GM18511 (cell line): ENCODE measurements around the gene GPR75.
"Not testable (repeated sequence)": the region's sequence is repeated elsewhere in the genome, so short reads cannot be mapped to it uniquely, and the experiment has no call there.

Experiments
- ATAC-seq: cut with Tn5 transposase; IDR thresholded peaks from one replicate; pipeline ENCODE4 v1.9.1; 2021; ENCODE audit warnings: mild to moderate bottlenecking, moderate library complexity; ENCODE audit not compliant: unreplicated experiment

Gene GPR75

DNA sequence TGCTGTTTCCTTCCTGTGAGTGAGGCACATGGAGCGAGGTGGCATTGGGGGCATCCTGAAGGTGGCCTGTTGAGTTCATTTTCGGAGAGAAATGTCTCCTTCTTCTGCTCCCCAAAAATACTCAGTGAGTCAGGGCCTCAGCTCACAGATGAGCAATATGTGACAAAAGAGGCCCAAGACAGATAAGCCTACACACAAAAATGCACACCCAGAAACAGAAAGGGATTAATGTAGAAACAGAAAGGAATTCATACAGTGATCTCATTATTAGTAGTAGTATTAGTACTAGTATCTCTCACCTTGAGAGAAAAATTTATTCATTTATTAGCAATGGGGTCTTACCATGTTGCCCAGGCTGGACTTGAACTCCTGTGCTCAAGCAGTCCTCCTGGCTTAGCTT, 5.1 kb downstream of the GPR75 start:
- ATAC-seq = no peak

GRCh38 chr2:53852532-53852931, 7.2 kb downstream of the GPR75 start:
- ATAC-seq = no peak

- ATAC-seq = not testable (repeated sequence)
Measured at GRCh38 chr2:53851052-53851757, 8.6 kb downstream of the GPR75 start.

GRCh38 chr2:53848062-53848461, 11.7 kb downstream of the GPR75 start:
- no peak for ATAC-seq

DNA sequence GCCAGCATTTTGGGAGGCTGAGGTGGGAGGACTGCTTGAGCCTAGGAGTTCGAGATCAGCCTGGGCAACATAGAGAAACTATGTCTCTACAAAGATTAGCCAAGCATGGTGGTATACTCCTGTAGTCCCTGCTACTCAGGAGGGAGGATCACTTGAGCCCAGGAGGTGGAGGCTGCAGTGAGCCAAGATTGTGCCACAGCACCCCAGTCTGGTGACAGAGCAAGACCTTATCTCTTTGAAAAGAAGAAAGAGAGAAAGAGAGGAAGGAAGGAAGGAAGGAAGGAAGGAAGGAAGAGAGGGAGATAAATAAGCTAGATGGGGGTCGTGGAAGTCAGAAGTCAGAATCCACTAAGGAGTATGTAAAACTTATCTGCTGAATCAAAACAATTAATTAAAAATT, 16.2 kb downstream of the GPR75 start:
- no peak for ATAC-seq

- no peak for ATAC-seq
Measured at GRCh38 chr2:53842891-53843290, 16.9 kb downstream of the GPR75 start.

DNA sequence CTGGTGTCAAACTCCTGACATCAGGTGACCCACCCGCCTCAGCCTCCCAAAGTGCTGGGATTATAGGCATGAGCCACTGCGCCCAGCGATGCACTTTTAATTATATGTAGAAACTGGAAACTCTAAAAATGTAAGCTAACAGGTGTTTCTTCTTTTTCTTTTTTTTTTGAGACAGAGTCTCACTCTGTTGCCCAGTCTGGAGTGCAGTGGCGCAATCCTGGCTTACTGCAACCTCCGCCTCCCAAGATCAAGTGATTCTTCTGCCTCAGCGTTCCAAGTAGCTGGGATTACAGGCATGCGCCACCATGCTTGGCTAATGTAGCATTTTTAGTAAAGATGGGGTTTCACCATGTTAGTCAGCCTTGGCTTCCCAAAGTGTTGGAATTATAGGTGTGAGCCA, 18.1 kb downstream of the GPR75 start:
- not testable (repeated sequence) for ATAC-seq

DNA sequence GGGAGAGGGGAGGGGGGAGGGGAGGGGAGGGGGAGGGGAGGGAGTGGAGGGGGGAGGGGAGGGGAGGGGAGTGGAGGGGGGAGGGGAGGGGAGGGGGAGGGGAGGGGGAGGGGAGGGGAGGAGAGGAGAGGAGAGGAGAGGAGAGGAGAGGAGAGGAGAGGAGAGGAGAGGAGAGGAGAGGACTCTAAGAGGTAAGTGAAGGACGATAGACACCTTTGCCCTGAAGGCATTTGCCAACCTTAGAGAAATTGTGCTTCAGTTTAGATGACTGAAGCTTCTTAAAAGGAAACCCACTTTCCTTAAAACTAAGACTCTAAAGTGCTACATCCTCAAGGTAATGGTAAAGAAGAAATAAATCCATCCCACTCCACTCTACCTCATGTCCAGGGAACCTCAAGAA, 19.2 kb downstream of the GPR75 start:
- ATAC-seq = no peak

GRCh38 chr2:53829980-53830290, 29.8 kb downstream of the GPR75 start:
- not testable (repeated sequence) for ATAC-seq

DNA sequence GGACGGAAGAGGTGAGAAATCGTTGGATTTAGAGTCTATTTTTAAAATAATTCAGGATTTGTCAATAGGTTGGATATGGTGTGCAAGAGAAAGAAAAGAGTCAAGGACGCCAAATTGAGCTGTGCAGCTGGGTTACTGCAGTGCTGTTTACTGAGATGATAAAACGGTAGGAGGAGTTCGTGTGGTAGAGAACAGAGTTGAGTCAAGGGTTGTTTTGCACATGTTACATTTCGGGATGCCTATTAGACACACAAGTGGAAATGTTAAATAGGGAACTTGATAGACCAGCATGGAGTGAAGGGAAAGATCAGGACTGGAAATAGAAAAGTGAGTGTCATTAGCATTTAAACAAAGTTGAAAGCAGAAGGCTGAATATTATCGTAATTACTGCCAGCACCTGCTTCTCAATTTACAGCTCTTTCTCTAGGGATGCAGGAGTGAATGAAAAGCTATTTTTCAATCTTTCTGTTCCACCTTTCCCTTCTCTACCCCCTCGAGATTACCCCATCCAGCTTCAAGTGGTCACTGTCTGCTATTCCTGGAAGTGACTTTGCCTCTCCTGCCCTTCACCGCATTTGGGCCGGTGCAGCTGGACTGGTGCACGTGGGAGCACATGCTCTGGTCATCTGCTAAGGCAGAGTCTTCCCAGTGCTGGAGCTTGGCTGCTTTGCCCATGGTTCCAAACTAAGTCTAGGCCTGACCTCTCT, 30.3 kb downstream of the GPR75 start:
- no peak for ATAC-seq

- no peak for ATAC-seq
Measured at GRCh38 chr2:53828331-53828730, 31.4 kb downstream of the GPR75 start.

GRCh38 chr2:53827398-53828175, 32.2 kb downstream of the GPR75 start:
- ATAC-seq = no peak

- no peak for ATAC-seq
Measured at GRCh38 chr2:53826587-53827397, 33.0 kb downstream of the GPR75 start.

GRCh38 chr2:53826030-53826410, 33.7 kb downstream of the GPR75 start:
- no peak for ATAC-seq

DNA sequence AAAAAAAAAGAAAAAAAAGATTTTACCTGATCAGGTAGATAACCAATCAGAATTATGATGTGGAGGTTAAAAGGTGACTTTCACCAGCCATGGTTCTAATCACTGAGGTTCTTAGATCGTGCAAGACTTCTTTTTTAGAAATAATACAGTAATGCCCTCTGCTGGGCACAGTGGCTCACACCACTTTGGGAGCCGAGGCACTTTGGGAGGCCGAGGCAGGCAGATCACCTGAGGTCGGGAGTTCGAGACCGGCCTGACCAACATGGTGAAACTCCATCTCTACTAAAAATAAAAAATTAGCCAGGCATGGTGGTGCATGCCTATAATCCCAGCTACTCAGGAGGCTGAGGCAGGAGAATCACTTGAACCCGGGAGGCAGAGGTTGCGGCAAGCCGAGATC, 36.1 kb downstream of the GPR75 start:
- ATAC-seq = not testable (repeated sequence)

- ATAC-seq = no peak
Measured at GRCh38 chr2:53821810-53822209, 38.0 kb downstream of the GPR75 start.

DNA sequence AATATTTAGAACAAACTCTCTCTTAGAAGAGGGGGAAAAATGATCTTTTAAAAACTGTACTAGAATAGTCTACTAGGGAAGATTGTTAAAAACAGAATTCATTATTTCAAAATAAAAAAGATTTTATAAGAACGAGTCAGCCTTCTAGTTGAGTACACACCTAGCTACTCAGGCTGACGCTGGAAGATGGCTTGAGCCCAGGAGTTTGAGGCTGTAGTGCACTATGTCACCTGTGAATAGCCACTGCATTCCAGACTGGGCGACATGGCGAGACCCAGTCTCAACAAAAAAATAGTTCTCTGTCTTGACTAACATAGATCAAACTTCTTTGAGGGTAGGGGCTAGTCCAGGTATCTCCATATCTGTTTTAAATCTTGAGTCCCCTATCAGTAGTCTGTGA, 39.1 kb downstream of the GPR75 start:
- ATAC-seq = no peak

- ATAC-seq = no peak
Measured at GRCh38 chr2:53820048-53820447, 39.7 kb downstream of the GPR75 start.

- ATAC-seq = no peak
Measured at GRCh38 chr2:53819634-53820033, 40.1 kb downstream of the GPR75 start.

DNA sequence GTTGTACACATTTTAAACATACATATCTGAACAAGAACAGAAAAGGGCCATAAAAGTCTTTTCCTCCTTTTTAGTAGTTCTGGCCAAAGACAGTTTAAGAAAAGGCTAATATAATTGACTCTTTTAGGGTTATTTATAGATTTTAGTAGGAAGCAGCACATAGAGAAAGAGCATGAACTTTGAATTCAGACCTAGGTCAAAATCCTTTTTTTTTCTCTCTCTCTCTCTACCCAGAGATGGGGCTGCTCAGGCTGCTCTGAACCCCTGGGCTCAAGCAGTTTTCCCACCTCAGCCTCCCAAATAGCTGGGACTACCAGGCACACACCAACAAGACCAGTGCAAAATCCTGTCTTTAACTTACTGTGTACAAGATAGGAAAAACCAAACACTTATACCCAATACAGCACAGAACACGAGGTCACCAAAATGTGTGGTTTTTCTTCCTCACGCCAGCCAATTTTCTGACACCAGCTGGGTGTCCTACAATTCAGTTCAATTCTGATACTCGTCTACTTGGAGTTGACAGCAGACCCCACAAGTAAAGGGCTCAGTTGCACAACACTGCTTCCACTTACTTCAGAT, 40.8 kb downstream of the GPR75 start:
- ATAC-seq = no peak

DNA sequence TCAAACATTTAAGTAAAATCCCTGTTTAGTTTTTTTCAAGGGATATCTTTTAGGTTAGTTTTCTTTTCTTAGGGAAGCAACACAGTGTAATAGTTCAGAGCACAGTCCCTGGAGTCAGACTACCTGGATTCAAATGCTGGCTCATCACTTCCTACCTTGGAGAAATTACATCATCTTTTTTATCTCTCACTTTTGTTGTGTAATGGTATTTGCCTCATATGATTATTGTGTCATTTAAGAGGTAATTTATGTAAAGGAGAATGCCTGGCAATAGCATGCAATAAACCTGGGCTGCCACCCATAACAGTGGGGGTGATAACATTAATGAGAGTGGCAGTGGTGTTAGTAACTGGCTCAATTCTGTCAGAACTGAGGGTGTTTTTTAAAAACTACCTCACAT, 46.6 kb downstream of the GPR75 start:
- ATAC-seq = no peak
